CD4-positive, alpha-beta T cell treated with Interleukin-1 beta for 1 hour (primary cell): ENCODE results near the gene HNRNPA1.
"Not testable (repeated sequence)": the region's sequence is repeated elsewhere in the genome, so short reads cannot be mapped to it uniquely, and the experiment has no call there.

ENCODE experiments used
- DNase-seq, 2 donors: peaks; one replicate each; pipeline ENCODE4 v3.0.0-alpha.2; 2020 to 2022

HNRNPA1 gene

DNA sequence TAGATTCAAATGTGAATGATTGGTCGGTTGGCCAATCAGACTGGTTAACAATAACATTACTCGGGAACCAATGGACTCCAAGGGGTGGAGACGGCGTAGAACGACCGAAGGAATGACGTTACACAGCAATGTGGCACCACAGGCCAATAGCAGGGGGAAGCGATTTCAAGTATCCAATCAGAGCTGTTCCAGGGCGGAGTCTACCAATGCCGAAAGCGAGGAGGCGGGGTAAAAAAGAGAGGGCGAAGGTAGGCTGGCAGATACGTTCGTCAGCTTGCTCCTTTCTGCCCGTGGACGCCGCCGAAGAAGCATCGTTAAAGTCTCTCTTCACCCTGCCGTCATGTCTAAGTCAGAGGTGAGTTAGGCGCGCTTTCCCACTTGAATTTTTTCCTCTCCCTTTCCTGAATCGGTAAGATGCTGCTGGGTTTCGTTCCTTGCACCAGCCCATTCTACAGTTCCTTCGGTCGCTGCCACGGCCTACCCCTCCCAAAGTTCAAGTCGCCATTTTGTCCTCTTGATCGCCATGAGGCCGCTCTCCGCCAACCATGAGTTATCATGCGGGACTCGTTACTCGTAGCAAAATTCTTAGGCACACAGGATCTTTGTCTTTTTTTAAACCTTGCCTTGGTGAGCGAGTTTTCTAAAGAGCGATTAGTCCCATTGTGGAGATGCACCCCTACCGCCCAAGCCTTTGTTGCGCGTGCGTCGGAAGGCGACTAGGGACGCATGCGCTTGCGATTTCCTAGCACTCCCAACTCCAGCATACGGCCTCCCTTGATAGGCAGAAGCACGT lies at the start of gene HNRNPA1:
Gene HNRNPA1 (plus strand): TSS at position 259 of the 793 bp plus-strand sequence. CDS start 82 bp downstream, at position 341.
- peak; percentile 99 for DNase-seq

- not testable (repeated sequence) for DNase-seq
Measured at GRCh38 chr12:54231269-54231668, 49.3 kb upstream of the HNRNPA1 start.

- no peak for DNase-seq
Measured at GRCh38 chr12:54232790-54233189, 47.7 kb upstream of the HNRNPA1 start.

DNA sequence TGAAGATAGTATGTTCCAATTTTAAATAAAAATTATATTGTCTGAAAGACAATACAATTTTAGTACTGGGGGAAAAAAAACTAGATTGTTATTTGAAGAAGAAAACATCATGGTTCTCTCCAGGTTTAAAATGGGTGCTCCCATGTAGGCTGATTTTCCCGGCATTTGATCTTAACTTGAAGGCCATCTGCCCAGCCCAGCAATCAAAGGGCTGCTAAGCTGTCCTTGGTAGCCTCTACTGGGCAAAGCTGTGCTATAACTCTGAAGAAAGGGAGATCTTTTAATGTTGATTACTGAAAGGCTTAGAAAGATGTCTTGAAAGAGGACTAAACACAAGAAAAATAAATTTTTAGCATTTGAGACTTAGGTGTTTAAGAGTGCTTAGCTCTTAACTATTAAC lies 42.0 kb upstream of the HNRNPA1 start:
- no peak for DNase-seq

DNA sequence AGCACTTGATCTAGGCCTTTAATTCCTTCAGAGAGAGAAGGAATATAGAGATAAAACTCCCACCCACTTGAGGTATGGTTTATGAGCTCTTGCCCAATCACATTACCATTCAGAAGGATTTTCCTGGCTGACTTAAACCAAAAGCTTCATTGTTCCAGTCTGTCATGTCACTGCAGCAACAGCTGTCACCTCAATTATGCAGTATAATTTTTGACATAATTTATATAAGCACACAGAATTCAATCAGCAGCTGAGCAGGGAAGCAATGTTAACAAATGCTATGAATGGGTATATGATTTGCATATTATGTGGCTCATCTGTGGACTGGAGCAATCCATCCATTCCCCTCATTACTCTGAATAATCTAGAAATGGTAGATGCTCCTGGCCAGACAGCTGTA lies 40.9 kb upstream of the HNRNPA1 start:
- no peak for DNase-seq

- DNase-seq: no peak
Measured at GRCh38 chr12:54240129-54240528, 40.4 kb upstream of the HNRNPA1 start.

- no peak for DNase-seq
Measured at GRCh38 chr12:54240971-54241588, 39.4 kb upstream of the HNRNPA1 start.

DNA sequence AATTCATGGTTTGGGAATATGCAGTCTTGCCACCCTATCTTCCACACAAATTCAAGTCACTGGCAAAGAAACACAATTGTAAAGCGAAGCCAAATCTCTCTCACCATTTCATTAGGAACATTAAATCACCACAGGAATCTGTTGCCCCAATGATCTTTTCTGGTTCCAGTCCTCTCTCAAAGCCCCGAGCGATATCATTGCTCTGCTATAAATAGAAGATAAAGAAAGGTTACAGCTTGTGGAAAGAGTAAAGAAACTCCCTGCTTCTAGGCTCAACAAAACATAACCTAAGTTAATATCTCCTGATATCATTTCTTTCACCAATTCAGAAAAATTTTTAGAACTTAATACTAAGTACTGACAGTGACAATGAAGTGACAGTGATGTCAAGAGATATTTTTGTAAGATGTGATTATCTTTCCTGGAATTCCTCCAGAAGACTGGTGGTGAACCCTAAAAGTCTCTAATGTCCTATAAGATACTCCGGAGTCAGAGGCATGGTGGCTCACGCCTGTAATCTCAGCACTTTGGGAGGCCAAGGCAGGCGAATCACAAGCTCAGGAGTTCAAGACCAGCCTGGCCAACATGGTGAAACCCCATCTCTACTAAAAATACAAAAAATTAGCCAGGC lies 34.4 kb upstream of the HNRNPA1 start:
- DNase-seq: no peak

- no peak for DNase-seq
Measured at GRCh38 chr12:54249489-54249888, 31.0 kb upstream of the HNRNPA1 start.

DNA sequence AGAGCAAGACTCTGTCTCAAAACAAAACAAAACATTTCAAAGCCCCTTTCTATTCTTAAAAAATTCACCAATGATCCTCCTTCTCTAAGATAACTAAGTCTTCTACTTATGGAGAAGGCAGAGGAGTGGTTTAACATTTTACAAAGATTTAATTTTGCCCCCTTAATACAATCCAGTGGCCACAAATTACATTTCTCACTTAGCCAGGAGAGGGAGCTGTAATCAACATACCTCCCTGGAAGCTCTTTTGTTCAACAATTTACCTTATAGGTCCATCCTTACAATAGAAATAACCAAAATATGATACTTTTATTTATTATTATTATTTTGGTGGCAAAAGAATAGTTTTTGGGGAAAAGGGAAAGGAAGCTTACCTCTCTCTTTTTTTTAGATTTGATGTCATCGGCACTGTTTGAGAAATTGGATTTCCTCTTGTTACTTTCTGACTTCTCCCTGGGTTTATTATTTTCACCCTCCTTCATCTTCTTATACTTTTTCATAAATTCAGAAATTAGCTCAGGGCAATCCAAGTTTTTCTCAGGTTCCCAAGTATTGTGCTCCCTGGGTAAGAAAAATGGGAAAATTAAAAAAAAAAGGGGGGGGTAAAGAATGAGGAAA lies 28.8 kb upstream of the HNRNPA1 start:
- DNase-seq: peak; percentile 12 to 63

GRCh38 chr12:54253240-54253639 lies 27.3 kb upstream of the HNRNPA1 start:
- no peak for DNase-seq

- no peak for DNase-seq
Measured at GRCh38 chr12:54257332-54257731, 23.2 kb upstream of the HNRNPA1 start.

GRCh38 chr12:54258201-54258681 lies 22.3 kb upstream of the HNRNPA1 start:
- no peak for DNase-seq

DNA sequence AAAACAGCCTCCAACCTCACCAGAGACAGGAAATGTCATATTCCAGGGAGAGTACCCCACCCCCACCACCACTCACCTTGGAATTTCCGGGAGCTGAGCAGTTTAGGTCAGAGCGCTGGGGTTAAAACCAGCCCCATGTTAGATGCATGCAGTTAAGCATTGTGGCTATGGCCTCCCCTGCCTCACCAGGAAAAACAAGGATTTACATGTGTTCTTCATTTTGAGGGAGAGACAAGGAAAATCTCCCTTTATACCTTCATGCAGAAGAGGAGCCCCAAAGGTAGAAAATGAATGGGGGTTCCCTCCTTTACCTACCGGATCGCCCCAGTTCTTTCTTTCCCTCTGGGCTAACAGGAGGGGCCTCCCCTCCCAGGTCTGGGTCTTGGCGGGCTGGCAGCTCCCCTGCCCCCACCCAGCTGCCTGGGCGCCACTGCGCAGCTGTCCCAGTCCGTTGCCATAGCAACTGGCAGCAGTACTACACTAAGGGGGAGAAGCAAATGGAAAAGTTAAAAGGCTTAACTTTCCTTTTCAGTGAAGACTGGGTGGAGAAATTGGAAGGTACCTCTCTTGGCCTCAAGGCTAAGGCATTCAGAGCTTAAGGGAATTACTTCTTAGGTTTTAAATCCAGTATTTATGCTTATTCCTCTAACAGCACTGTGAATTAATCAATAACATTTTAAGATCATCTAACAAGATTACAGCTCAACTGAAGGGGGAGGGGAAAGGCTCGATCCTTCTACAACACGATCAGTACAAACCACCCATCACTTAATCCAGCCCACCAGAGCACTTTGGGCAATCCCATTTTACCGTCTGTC lies 21.1 kb upstream of the HNRNPA1 start:
- peak; percentile 31 to 76 for DNase-seq

GRCh38 chr12:54261815-54262402 lies 18.6 kb upstream of the HNRNPA1 start:
- no peak for DNase-seq

- no peak for DNase-seq
Measured at GRCh38 chr12:54262403-54262925, 18.1 kb upstream of the HNRNPA1 start.

- DNase-seq: no peak
Measured at GRCh38 chr12:54265364-54265812, 15.1 kb upstream of the HNRNPA1 start.

DNA sequence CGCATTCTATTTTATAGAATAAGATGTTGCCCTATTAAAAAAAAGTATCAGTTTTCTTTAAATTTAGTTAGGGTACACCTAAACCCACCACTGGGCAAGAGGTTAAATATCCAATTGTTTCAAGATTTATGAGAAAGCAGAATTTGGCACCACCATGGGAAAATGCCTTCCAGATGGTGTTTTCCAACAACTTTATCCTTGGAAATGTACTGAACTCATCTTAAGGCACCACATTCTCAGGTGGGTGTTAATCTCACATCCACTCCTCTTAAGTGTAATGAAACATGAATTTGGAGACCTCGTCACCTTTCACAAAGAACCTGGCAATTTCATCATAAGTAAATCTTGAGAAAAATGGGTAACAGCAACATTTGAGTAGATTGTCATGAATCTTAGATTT lies 13.7 kb upstream of the HNRNPA1 start:
- DNase-seq: no peak

GRCh38 chr12:54270345-54270744 lies 10.2 kb upstream of the HNRNPA1 start:
- DNase-seq: no peak

DNA sequence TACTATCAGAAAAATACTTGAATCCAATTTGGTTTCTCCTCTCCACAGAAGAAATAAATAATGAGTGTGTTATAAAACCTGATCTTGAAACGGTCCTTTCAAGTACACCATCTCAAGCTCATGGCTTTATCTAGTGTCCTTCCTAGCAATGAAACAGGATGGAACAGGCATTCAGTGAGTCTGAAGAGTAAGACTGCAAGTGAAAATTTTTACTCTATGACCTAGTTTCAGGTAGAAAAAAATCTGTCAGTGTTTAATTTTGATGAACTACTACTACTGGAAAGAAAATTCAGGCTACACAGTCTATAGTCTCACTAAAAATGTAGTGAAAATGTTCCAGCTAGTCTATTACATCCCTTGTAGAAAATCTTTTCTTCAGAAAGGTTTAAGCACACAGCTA lies 8.3 kb upstream of the HNRNPA1 start:
- DNase-seq: no peak

GRCh38 chr12:54273981-54274380 lies 6.5 kb upstream of the HNRNPA1 start:
- no peak for DNase-seq

DNA sequence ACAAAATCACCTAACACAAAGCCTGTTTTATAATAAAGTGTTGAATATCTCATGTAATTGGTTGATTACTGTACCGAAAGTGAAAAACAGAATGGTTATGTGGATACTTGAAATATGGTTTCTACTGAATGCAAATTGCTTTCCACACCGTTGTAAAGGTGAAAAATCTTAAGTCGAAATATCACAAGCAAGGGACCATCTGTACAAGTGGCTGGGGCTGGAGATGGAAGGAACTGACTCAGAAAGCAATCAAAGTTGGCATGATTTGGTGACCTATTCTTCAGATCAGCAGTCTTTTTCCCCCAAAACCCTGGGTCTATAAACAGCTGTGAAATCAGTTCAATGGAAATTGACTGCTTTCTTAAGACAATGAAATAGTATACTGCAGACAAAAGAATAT lies 4.2 kb upstream of the HNRNPA1 start:
- no peak for DNase-seq
